Brain microvascular endothelial cell (primary cell): Measurements from ENCODE around the gene KRTAP1-1.

Source experiments
- DNase-seq: peaks from one replicate; pipeline ENCODE4 v3.0.0-alpha.2; 2020
- H3K27ac ChIP-seq: fragments of 250-450 bp; sonication (Bioruptor Pico); 2 replicates; pipeline ENCODE4 v1.5.1; 2020; ENCODE audit warnings: mild to moderate bottlenecking, moderate library complexity
- H3K27me3 ChIP-seq: fragments of 250-450 bp; sonication (Bioruptor Pico); replicated peaks from 2 replicates; pipeline ENCODE4 v1.5.1; 2020; ENCODE audit warnings: mild to moderate bottlenecking
- H3K36me3 ChIP-seq: fragments of 250-450 bp; sonication (Bioruptor Pico); replicated peaks from 2 replicates; pipeline ENCODE4 v1.5.1; 2020; ENCODE audit warnings: mild to moderate bottlenecking
- H3K4me3 ChIP-seq: 2 replicates; pipeline ENCODE4 v1.5.1; 2011; ENCODE audit warnings: low read depth, mild to moderate bottlenecking, control low read depth, low read length, moderate library complexity
- in situ Hi-C: cut with HindIII; loops from 2 replicates; pipeline ENCODE4 v1.10.0; 2017; ENCODE audit warnings: low sequenced_read_pairs, low pct_ligation_motif_present
- TF ChIP-seq, protein P1 (sequence below): IDR thresholded peaks from 2 replicates; pipeline ENCODE4 v1.5.1; 2011; ENCODE audit warnings: low read depth, mild to moderate bottlenecking, moderate library complexity, low read length, control low read depth, inconsistent platforms; ENCODE audit errors: missing control alignments

The KRTAP1-1 gene

DNA sequence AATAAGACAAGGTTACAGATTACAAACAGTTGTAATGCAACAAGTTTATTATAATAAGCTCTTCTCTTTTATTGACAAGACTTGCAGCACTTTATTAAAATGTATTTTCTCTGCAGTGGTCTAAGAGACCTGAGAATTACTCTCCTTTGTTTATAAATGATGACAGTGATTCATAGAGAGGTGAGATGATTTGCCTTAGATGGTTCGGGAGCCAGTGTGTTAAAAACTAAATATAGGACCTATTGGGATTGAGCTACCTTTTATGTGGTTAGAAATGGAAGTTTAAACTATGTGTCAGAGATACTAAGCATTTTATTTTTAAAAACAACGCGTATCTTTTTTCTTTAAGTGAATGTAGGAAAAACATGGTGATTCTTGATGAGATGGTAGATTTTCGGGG, 44.4 kb downstream of the KRTAP1-1 start:
- H3K27me3 ChIP-seq, result no peaks in the 10 kb centered on the region
- no peak overlapping the region for H3K4me3 ChIP-seq
- TF ChIP-seq, protein P1, sequence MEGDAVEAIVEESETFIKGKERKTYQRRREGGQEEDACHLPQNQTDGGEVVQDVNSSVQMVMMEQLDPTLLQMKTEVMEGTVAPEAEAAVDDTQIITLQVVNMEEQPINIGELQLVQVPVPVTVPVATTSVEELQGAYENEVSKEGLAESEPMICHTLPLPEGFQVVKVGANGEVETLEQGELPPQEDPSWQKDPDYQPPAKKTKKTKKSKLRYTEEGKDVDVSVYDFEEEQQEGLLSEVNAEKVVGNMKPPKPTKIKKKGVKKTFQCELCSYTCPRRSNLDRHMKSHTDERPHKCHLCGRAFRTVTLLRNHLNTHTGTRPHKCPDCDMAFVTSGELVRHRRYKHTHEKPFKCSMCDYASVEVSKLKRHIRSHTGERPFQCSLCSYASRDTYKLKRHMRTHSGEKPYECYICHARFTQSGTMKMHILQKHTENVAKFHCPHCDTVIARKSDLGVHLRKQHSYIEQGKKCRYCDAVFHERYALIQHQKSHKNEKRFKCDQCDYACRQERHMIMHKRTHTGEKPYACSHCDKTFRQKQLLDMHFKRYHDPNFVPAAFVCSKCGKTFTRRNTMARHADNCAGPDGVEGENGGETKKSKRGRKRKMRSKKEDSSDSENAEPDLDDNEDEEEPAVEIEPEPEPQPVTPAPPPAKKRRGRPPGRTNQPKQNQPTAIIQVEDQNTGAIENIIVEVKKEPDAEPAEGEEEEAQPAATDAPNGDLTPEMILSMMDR, result no peak
- no peak overlapping the region for H3K27ac ChIP-seq
- in situ Hi-C loops, result no loop called here
- no peaks in the 10 kb centered on the region for H3K36me3 ChIP-seq
- no peak for DNase-seq

DNA sequence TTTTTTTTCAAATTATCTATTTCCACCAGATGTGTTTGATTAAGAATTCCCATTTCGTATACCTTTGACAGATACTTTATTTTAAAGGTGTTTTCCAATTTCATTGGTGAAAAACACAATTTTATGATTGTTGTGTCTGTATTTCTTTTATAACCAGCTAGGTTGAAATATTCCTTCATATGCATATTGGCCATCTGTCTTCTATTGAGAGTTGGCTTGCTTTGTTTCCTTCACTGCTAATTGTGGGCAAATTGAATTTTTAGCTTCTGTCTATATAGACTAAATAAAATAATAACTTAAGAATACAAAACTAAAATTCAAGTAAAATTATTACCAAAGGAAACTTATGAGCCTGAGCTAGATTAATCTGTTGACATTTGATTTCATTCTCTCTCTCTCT, 46.1 kb downstream of the KRTAP1-1 start:
- Histone ChIP-seq H3K36me3 (no peaks in the 10 kb centered on the region), H3K27me3 (no peaks in the 10 kb centered on the region), H3K27ac (no peak overlapping the region), H3K4me3 (no peak overlapping the region)
- no peak for DNase-seq
- TF ChIP-seq, protein P1, result no peak
- in situ Hi-C loops, result no loop called here

DNA sequence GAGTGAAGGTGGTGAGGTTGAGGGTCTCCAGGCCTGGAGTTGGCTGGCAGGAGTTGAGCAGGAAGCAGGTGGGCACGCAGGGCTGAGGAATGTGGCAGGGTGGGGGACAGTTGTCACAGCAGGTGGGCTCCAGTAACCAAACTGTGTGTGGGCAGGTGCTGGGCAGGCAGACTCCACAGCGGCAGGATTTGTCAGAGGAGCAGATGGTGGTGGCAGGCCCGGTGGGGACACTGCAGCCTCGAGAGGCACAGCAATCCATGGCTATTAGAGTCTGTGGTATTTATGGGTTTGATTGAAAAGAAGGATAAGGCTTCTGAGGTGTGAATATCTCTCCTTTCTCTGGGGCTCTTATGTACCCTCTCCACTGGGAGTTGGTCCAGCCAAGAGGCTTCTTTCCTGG, 47.4 kb downstream of the KRTAP1-1 start, which contains the start of gene KRTAP3-3:
TSS of gene KRTAP3-3 (minus strand) at position 326 of the 400 bp plus-strand sequence. CDS start at position 259, 67 bp downstream.
- DNase-seq, result no peak
- no peak within 1 kb of the TSS for H3K27ac ChIP-seq
- TF ChIP-seq, protein P1, result no peak
- H3K36me3 ChIP-seq, result no peaks in the 10 kb centered on the region
- H3K4me3 ChIP-seq, result no peak within 1 kb of the TSS
- H3K27me3 ChIP-seq, result no peaks in the 10 kb centered on the region
- in situ Hi-C loops, result no loop called here

DNA sequence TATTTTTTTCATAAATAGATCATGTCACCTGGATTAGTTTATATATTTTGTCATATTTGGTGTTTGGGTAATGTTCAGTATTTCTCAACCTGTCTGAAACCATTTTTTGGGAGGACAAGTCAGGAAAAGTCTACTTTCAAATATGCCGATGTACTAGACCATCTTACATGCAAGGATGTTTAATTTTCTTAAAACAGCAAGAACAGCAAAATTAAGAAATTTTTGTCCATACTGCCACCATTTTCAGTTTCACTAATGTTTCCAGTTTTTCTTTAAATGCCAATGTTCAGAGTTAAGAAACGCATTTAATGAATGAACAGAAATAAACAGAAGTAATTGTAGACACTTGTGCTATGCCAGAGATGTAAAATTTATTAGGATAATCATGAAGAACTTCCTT, 48.2 kb downstream of the KRTAP1-1 start:
- TF ChIP-seq, protein P1, result no peak
- Histone ChIP-seq H3K36me3 (no peaks in the 10 kb centered on the region), H3K27ac (no peak overlapping the region), H3K4me3 (no peak overlapping the region), H3K27me3 (no peaks in the 10 kb centered on the region)
- no peak for DNase-seq
- in situ Hi-C loops, result no loop called here

DNA sequence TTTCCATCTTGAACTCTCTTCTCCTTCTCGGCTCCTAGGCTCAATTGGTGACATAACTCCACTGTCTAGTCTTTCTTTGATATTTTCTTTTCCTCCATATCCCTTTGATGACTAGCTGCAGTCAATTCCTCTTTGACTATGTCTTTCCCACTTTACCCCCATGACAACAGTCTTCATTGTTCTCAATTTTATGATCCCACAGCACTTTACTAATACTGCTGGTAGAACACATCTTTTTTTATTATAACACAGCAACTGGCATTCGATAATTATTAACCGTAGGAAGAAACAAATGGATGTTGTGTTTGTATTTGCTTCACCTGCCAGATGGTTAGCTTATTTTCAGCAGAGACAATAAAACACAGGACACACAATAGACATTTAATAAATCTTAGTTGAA, 48.6 kb downstream of the KRTAP1-1 start:
- H3K36me3 ChIP-seq, result no peaks in the 10 kb centered on the region
- in situ Hi-C loops, result no loop called here

More for the DNA sequence above, 48.6 kb downstream of the KRTAP1-1 start:
- Histone ChIP-seq H3K4me3 (no peak overlapping the region), H3K27me3 (no peaks in the 10 kb centered on the region), H3K27ac (no peak overlapping the region)
- TF ChIP-seq, protein P1, result no peak
- no peak for DNase-seq
